ENCODE data around the gene TGM2. TPM values are rescaled to one million over a fixed set of nuclear protein-coding genes. Genes with fewer than 3 reads are reported as not detected.

TGM2 gene
- total and polyA plus RNA-seq, 2 donors (not counting 1 experiment from before 2014, with no cell fraction given): 2.4 to 60.8 TPM

DNA sequence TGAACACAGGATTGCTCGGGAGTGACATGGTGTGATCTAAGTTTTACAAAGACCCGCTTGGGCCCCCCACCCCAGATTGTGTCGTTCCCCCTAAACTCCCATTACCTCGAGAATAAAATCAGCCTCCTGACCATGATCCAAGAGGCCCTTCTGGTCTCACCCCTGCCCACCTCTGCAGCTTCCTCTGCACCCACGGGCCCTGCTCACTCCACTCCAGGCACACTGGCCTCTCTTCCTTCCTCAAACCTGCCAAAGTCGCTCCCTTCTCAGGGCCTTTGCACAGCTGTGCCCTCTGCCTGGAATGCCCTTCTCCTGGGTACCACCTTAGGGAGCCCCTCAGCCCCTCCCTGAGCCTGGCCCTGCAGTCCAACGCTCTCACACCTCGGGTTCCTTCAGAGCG is 17.9 kb downstream of the TGM2 start:
- ATAC-seq (ENCODE audit: low read depth) (no peak), DNase-seq (no peak)
- H3K4me3 Mint-ChIP-seq: no peak overlapping the region
- H3K9me3 Mint-ChIP-seq (ENCODE audit: insufficient read depth): no peaks in the 10 kb centered on the region
- Histone ChIP-seq H3K27ac (ENCODE audit: low read length in 2 of 2) (no peak overlapping the region), H4K20me1 (ENCODE audit: control insufficient read depth, insufficient read depth, low read length, poor library complexity, severe bottlenecking) (no peaks in the 10 kb centered on the region), H3K79me2 (ENCODE audit: control insufficient read depth, insufficient read depth, low read length) (no peaks in the 10 kb centered on the region), H3K27me3 (replicated peaks in 1 of 4; ENCODE audit: control extremely low read depth in 1 of 4, control insufficient read depth in 3 of 4, insufficient read depth in 4 of 4, low read length in 3 of 4) (no peaks in the 10 kb centered on the region), H2AFZ (ENCODE audit: insufficient read depth, low read depth, low read length, poor library complexity, severe bottlenecking) (no peak overlapping the region), H3K4me3 (ENCODE audit: control extremely low read depth in 1 of 5, extremely low read depth in 1 of 5, insufficient read depth in 1 of 5, low read depth in 2 of 5, low read length in 4 of 5) (no peak overlapping the region), H3K4me2 (replicated peaks; ENCODE audit: low read depth, low read length, poor library complexity, severe bottlenecking) (no peak overlapping the region), H3K4me1 (ENCODE audit: control insufficient read depth in 2 of 2, insufficient read depth in 2 of 2, low read length in 2 of 2) (peaks cover 3 to 4% of the 10 kb centered on the region in 2 donors), H3K9me3 (ENCODE audit: control extremely low read depth in 1 of 3, control insufficient read depth in 2 of 3, insufficient read depth in 1 of 3, low read length in 2 of 3) (no peaks in the 10 kb centered on the region), H3K9ac (ENCODE audit: low read length) (no peak overlapping the region), H3K36me3 (replicated peaks in 1 of 2; ENCODE audit: control extremely low read depth in 1 of 2, control insufficient read depth in 1 of 2, extremely low read depth in 1 of 2, insufficient read depth in 2 of 2, low read length in 1 of 2) (no peaks in the 10 kb centered on the region)
- peaks cover 10% of the 10 kb centered on the region for H3K4me1 Mint-ChIP-seq
- TF ChIP-seq, protein P1, sequence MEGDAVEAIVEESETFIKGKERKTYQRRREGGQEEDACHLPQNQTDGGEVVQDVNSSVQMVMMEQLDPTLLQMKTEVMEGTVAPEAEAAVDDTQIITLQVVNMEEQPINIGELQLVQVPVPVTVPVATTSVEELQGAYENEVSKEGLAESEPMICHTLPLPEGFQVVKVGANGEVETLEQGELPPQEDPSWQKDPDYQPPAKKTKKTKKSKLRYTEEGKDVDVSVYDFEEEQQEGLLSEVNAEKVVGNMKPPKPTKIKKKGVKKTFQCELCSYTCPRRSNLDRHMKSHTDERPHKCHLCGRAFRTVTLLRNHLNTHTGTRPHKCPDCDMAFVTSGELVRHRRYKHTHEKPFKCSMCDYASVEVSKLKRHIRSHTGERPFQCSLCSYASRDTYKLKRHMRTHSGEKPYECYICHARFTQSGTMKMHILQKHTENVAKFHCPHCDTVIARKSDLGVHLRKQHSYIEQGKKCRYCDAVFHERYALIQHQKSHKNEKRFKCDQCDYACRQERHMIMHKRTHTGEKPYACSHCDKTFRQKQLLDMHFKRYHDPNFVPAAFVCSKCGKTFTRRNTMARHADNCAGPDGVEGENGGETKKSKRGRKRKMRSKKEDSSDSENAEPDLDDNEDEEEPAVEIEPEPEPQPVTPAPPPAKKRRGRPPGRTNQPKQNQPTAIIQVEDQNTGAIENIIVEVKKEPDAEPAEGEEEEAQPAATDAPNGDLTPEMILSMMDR (IDR thresholded peaks at IDR 0.05): no peak
- TF ChIP-seq EZH2 (IDR thresholded peaks at IDR 0.05; ENCODE audit: borderline replicate concordance, insufficient read depth, low read depth, low read length, poor library complexity, severe bottlenecking): no peak
- ChIA-PET CTCF (no interaction called here), POLR2A (no interaction called here)
- 61% methylated on average over 5 of the region's 9 CpGs for WGBS (ENCODE audit: insufficient coverage)
- no peaks in the 10 kb centered on the region for H3K27me3 Mint-ChIP-seq
- H3K27ac Mint-ChIP-seq: no peak overlapping the region
- intact Hi-C loops (cut with micrococcal nuclease): no loop called here

DNA sequence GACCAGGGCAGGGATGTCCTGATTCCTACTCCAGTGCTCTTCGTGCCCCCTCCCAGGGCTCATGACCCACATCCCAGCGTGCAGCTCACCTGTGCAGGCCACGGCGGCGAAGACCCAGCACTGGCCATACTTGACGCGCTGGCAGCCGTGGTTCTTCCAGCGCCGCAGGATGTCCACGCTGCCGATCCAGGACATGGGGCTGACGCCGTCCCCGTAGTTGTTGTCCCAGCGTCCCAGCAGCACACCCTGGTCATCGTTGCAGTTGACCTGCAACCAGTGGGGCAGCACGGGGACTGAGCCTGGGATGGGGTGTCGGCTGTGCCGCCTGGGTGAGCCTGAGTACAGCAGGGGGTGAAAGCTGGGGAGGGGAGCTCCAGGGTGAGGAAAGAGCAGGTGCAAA is 18.4 kb downstream of the TGM2 start:
- no peak overlapping the region for H3K4me3 Mint-ChIP-seq
- H3K4me1 Mint-ChIP-seq: peaks cover 6% of the 10 kb centered on the region
- intact Hi-C loops (cut with micrococcal nuclease): no loop called here
- ChIA-PET POLR2A (no interaction called here), CTCF (no interaction called here)
- Histone ChIP-seq H3K27ac (ENCODE audit: low read length in 2 of 2) (no peak overlapping the region), H3K4me3 (ENCODE audit: control extremely low read depth in 1 of 5, extremely low read depth in 1 of 5, insufficient read depth in 1 of 5, low read depth in 2 of 5, low read length in 4 of 5) (no peak overlapping the region), H3K9ac (ENCODE audit: low read length) (no peak overlapping the region), H3K4me2 (replicated peaks; ENCODE audit: low read depth, low read length, poor library complexity, severe bottlenecking) (no peak overlapping the region), H3K9me3 (ENCODE audit: control extremely low read depth in 1 of 3, control insufficient read depth in 2 of 3, insufficient read depth in 1 of 3, low read length in 2 of 3) (no peaks in the 10 kb centered on the region), H3K79me2 (ENCODE audit: control insufficient read depth, insufficient read depth, low read length) (no peaks in the 10 kb centered on the region), H3K4me1 (ENCODE audit: control insufficient read depth in 2 of 2, insufficient read depth in 2 of 2, low read length in 2 of 2) (no peaks in the 10 kb centered on the region), H3K27me3 (replicated peaks in 1 of 4; ENCODE audit: control extremely low read depth in 1 of 4, control insufficient read depth in 3 of 4, insufficient read depth in 4 of 4, low read length in 3 of 4) (no peaks in the 10 kb centered on the region), H2AFZ (ENCODE audit: insufficient read depth, low read depth, low read length, poor library complexity, severe bottlenecking) (no peak overlapping the region), H4K20me1 (ENCODE audit: control insufficient read depth, insufficient read depth, low read length, poor library complexity, severe bottlenecking) (no peaks in the 10 kb centered on the region), H3K36me3 (replicated peaks in 1 of 2; ENCODE audit: control extremely low read depth in 1 of 2, control insufficient read depth in 1 of 2, extremely low read depth in 1 of 2, insufficient read depth in 2 of 2, low read length in 1 of 2) (no peaks in the 10 kb centered on the region)
- TF ChIP-seq, protein P1 (IDR thresholded peaks at IDR 0.05): no peak
- no peaks in the 10 kb centered on the region for H3K9me3 Mint-ChIP-seq (ENCODE audit: insufficient read depth)
- ATAC-seq (ENCODE audit: low read depth) (no peak), DNase-seq (no peak)
- H3K27me3 Mint-ChIP-seq: no peaks in the 10 kb centered on the region
- no peak overlapping the region for H3K27ac Mint-ChIP-seq
- WGBS (ENCODE audit: insufficient coverage): 97% methylated on average over 20 of the region's 20 CpGs
